Mesenteric fat pad (tissue), 1 donor: ENCODE measurements around the gene CPA4. TPM values are rescaled to one million over a fixed set of nuclear protein-coding genes. Genes with fewer than 3 reads are reported as not detected.

Experiments used
- DNase-seq: peaks from one replicate; pipeline ENCODE4 v3.0.0-alpha.2; 2020; ENCODE audit warnings: low spot score
- total RNA-seq: library from RNA; stranded (reverse); fragmentation: NEBNext Ultra II Directional; extraction: Animal tissue kit (Norgen Biotek cat#: 25700); gene quantifications from one replicate; pipeline ENCODE4 v1.2.1, GENCODE V29; 2021
- donor health status: DM: yes; HTN: yes; CAD: no.

CPA4 gene
- total RNA-seq, 1 donor from 2014 or later: 3.2 TPM

GRCh38 chr7:130274983-130275591 lies 17.9 kb upstream of the CPA4 start:
- no peak for DNase-seq

GRCh38 chr7:130275826-130276297 lies 17.1 kb upstream of the CPA4 start:
- DNase-seq: no peak

- no peak for DNase-seq
These were observed 15.9 kb upstream of the CPA4 start for GRCh38 chr7:130276796-130277762.

GRCh38 chr7:130277763-130278643 lies 15.0 kb upstream of the CPA4 start:
- DNase-seq: no peak

- no peak for DNase-seq
These were observed 14.1 kb upstream of the CPA4 start for GRCh38 chr7:130278860-130279259.

- no peak for DNase-seq
These were observed 13.7 kb upstream of the CPA4 start for GRCh38 chr7:130279286-130279685.

GRCh38 chr7:130279906-130280305 lies 13.1 kb upstream of the CPA4 start:
- DNase-seq: no peak

- DNase-seq: no peak
These were observed 11.7 kb upstream of the CPA4 start for GRCh38 chr7:130281260-130281659.

- DNase-seq: no peak
These were observed 6.1 kb upstream of the CPA4 start for GRCh38 chr7:130286881-130287280.

GRCh38 chr7:130288168-130288567 lies 4.8 kb upstream of the CPA4 start:
- DNase-seq: no peak

GRCh38 chr7:130288829-130289228 lies 4.1 kb upstream of the CPA4 start:
- DNase-seq: no peak

GRCh38 chr7:130289478-130289877 lies 3.5 kb upstream of the CPA4 start:
- DNase-seq: no peak

GRCh38 chr7:130290745-130291144 lies 2.2 kb upstream of the CPA4 start:
- DNase-seq: no peak

- peak; percentile 9 for DNase-seq
These were observed 560 bp downstream of the CPA4 start for GRCh38 chr7:130293521-130293920.

- peak; percentile 12 for DNase-seq
These were observed 1.4 kb downstream of the CPA4 start for GRCh38 chr7:130294314-130294713.

GRCh38 chr7:130296221-130296951 lies 3.4 kb downstream of the CPA4 start:
- DNase-seq: no peak

- DNase-seq: peak; percentile 68
These were observed 4.9 kb downstream of the CPA4 start for GRCh38 chr7:130297628-130298543.

- DNase-seq: peak; percentile 12
These were observed 5.8 kb downstream of the CPA4 start for GRCh38 chr7:130298544-130299326.

GRCh38 chr7:130299866-130300265 lies 6.9 kb downstream of the CPA4 start:
- peak; percentile 76 for DNase-seq
